Dermis blood vessel endothelial cell (primary cell): ENCODE results near the gene TACC2. TPM values are rescaled to one million over a fixed set of nuclear protein-coding genes. Genes with fewer than 3 reads are reported as not detected.
A peak's percentile ranks its signal among the peaks of the same experiment; 100 is the strongest.

Source experiments
- DNase-seq: peaks from one replicate; pipeline ENCODE4 v3.0.0; 2010
- total RNA-seq: library from RNA; depleted of rRNA; stranded (reverse); fragments of >200 nt; gene quantifications from 2 replicates; pipeline ENCODE4 v1.2.3, GENCODE V29; 2014

TACC2 gene
- total RNA-seq, 1 donor from 2014 or later = 3.6 TPM

DNA sequence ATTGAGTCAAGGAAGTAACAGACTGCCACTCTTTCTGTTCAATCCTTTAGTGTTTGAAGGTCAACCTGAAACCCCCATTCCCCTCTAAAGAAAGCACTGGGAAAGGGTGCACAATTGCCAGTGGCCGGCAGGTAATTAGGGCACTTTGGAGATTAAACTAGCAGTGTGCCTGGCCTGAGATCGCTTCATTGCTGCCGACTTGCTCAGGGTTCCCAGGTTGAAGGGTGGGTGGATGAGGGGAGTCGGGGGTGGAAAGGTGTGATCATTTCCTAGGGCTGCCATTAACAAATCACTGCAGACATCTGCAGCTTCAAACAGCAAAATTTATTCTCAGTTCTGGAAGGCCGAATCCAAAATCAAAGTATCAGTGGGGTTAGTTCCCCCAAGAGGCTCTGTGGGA, 265.9 kb downstream of the TACC2 start:
- no peak for DNase-seq

DNA sequence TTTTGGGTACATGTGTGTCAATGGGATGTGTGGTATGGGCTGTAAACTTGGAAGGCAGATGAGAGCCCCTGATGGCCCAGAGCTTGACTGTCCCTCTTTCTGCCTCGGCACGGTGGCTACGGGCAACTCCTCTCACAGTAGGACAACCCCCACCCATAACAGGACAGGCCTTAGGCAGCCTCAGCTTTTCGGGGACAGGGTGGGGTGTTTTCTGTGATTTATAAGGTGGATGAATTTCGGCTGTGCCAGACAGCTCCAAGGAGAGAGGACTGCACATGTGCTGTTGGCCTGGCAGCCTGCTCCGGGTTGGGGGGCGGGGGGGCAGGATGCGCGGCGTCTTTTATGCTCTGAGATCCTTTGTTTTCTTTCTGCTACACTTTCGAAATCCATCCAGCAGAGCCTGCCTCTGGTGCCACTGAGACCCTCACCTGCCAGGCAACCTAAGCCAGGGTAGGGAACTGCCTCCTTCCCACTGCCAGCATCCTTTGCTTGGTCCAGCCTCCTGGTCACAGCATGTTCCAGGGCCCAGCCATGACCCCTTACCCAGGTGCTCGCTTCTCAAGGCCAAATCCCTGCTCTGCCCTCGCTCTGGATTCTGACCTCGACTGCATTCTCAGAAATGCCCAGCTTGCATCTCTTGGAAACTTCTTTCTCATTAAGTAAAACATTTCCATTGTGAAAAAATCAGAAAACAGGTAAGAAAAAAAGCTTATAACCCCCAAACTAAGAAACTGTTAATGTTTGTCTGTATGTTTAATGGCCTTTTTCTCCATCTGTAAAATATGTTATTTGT, 266.7 kb downstream of the TACC2 start:
- no peak for DNase-seq

DNA sequence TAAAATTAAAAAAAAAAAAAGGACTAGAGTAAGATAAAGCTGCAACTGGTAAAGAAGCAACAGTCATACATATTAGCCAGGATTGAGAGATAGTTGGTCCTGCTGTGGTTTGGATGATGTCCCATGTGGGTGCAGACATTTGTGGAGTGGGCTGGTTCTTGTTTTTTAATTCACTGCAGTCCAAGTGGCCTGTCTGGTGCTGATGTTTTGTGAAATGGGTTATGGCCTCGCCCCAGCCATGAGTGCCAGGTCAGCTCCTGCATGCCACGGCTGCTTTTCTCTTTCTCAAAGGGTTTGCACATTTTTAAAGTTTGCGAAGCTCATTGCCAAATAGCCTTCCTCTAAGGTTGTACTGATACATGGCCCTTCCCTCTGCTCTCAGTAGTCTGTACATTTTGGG, 268.1 kb downstream of the TACC2 start:
- no peak for DNase-seq

DNA sequence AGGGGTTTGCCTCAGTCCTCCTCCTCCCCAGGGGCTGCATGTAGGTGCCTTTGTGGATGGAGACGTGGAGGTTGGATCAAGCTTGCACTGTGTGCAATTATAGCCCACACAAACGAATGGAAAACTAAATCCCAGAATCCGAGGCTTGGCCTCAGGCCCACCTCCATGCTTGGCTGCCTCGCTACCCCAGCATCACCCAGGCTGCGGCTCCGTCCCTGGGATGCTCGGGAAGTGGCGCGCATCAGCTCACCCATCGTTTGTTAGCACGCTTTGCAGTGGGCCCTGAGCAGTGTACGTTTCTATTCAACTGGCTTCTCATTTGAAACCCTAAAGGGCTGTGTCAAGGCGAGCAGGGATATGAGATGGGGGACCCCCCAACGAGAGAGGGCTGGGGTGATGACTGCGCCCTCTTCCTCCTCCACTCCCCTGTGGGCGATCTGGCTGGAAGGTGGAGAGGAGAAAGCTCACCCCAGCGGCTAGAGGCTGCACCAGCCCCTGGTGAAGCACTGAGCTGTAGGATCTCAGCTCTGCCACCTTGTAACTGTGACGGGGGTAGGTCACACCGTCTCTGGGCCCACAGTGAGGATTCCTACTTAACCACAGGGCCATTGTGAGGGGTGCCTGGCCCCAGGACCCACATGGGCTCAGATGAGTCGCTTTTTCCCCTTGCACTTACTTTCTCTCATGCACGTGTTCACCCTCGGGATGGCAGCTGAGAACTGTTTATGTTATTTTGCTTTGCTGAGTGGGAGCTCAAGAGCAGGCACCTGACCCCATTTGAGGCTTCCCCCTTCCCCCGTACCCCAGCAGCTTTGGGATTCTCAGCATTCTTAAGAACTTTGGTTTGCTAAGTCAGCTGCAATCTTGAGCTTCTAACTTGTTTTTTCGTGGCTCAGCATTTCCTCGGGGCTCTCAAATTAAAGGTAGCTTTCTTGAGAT, 269.4 kb downstream of the TACC2 start:
- DNase-seq = no peak

DNA sequence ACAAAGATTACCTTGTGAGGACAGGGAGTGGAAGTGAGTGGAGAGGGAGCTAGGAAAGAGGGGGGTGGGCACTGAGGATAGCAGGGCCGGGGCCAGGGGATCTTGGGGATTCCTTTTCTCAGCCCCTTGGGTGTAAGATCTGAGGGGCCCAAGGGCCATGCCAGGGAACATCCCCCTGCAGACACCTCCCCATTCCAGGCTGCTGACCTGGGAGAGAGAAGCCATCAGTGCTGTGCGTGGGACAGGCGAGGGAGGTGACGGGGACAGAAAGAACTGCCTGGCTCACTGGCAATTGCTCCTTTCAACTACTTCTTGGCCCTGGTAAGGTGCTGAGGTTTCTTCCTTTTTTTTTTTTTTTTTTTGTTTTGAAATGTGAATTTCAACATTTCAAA, 270.1 kb downstream of the TACC2 start:
- DNase-seq = no peak

DNA sequence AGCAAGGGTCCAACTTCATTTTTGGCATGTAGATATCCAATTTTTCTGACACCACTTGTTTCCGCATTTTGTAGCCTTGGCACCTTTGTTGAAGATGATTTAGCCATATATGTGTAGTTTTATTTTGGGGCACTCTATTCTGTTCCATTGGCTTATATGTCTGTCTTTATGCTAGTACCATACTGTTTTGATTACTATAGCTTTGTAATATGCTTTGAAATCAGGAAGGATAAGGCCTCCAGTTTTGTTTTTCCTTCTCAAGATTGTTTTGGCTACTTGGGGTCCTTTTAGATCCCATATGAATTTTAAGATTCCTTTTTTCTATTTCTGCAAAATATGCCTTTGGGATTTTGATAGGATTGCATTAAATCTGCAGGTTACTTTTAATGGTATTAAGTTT, 272.6 kb downstream of the TACC2 start:
- DNase-seq = no peak

DNA sequence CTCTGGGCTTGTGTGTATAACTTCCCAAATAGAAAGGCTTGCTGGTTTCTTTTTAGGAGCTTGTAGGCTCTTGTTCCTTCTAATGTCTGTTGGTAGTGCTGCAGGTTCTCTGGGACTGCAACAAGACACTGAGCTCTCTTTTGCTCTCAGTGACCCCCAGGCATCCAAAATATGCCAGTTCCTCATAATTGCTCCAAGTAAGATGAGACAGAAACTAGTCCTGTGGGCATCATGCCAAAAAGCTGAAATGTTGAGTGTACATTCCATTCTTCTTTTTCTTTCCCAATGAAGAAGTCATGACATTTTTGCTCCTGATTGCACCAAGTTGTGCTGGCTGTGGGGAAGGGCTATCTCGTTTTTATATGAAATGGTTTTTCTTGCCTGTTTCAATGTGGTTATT, 275.0 kb downstream of the TACC2 start:
- DNase-seq = peak; percentile 32

DNA sequence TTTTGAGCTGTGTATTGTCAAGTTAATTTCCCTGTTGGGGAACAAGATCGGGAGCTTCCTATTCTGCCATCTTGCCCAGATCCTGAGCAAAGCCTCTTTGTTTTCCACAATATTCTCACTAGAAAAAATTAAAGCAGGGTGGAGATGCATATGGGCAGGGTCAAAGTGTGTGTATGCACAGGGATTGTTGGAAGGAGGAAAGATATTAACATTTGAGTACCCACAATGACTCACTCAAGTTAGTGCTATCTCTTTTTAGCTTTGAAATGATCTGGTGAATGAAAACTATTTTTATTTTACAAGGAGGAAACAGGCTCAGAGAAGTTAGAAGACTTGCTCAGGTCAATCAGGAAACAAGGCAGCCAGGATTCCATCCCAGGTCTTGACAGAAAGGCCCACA, 275.5 kb downstream of the TACC2 start:
- DNase-seq = no peak

DNA sequence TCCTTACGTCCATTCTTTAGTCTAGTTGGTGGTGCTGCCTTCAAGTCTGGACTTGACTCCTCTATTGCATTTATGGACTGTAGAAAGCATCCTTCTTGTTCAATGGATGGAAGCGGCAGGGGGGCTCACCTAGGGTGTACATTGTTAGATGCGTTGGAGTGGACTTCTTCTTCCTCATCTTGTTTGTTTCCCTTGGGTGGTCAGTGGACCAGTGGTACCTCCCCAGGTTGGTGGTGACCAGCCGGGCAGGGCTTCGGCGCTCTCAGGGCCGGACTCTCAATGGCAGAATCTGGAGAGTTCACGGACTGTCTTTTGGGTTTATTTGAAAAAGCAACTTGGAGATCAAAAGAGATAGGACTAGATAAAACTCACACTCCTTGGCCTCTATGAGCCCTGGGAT, 276.0 kb downstream of the TACC2 start:
- no peak for DNase-seq

DNA sequence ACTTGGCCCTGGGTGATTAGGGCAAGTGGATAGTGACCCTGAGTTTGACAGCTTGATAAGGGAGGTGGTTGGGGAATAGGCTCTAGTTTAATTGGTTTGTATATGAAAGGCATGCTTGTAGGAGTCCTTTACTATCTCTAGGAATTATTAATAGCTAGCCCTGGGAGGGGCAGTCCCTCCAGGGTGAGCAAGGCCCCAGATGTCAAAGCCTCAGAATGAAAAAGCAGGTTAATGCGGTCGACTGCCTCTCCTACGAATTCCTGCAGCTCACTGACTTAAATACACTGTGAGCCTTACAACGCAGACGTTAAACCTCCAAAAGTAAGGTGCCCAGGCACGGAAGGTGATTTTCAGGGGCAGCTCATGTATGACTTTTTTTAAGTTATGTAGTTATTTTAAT, 276.9 kb downstream of the TACC2 start:
- no peak for DNase-seq

DNA sequence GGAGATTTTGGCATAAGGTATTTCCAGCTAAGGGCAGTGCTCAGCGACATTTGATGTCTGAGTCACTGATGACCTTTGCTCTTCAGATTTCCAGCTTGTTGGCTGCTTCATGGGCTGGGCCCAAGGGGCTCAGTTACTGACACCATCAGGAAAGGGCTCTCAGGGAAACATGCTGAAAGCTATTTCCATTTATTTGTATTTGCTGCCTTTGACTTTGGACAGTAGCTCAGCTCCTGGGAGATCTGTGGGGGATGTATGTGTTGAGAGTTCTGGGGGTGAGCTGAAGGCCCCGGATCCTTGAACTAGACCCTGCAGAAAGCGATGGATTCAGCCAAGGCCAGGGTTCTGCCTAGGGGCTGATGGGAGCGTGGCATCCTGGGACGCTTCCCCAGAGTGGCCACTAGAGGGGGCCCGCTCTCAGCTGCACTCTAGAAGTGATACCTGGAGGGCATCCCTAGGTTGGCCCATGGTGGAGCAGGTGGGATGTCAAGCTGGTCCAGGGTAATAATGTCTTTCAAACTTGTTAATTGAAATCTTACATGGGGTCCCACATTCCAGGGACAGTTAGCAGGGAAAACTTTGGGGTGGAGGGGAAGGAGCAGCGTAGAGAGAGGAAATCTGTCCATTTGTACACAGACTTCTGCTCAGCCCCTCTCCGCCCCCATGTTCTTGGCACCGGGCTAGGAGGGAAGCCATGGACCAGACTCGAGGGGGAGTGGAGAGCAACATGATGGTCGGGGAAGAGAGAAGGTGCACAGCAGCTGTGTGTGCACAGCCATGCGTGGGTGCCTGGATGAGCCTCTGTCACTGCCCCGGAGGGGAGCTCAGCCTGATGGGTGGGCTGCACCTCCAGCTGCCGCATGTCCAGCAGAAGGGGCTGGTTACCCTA, 279.1 kb downstream of the TACC2 start:
- peak; percentile 67 for DNase-seq

DNA sequence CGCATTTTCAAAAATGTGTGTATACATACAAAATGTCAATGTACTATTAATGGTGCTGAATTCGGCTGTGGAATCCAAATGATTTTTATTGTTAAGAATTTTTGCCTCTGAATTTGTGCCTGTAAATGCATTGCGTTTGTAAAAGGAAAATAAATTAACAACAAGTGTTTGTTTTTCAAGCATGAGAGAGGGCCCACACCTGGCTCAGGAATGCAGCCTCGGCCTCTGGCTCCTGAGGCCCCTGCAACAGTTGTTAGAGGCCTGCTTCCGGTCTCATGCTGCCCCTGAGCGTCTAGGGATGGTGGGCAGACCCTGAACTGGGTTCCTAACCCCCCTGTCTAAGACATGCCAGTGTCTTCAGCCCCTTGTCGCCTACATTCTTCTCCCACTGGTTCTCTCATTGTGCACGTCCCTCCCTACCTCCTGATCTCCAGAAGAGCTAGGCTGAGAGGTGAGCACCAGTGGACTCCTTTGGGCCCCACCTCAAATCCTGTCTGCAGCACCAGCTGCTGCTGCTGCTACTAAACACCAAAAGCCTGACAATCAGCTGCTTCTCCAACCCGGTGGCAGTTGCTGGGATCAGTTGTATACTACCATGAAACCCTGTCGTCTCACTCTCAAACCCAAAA, 280.2 kb downstream of the TACC2 start:
- no peak for DNase-seq

DNA sequence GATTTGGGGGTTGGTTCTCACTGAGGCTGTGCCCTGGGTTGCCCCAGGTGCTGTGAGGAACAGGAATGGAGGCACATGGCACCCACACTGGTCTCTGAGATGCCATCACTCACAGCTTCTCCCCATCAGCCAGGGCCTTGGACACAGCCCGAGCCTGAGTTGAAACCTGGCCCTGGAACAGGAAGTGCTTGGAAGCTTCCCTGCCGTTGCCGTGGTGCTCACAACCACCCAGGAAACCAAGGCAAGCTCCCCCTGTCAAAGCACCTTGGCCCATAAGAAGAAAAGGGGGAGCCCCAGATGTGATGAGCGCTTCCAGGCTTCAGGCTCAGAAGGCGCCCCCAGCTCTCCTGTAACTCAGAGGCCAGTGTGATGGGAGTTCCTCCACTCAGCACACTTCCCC, 282.1 kb downstream of the TACC2 start, which contains the start of gene BTBD16:
Gene BTBD16, plus strand, starts transcription at position 221 of the 400 bp plus-strand sequence. CDS start 3,786 bp downstream, outside the sequence.
- no peak for DNase-seq

DNA sequence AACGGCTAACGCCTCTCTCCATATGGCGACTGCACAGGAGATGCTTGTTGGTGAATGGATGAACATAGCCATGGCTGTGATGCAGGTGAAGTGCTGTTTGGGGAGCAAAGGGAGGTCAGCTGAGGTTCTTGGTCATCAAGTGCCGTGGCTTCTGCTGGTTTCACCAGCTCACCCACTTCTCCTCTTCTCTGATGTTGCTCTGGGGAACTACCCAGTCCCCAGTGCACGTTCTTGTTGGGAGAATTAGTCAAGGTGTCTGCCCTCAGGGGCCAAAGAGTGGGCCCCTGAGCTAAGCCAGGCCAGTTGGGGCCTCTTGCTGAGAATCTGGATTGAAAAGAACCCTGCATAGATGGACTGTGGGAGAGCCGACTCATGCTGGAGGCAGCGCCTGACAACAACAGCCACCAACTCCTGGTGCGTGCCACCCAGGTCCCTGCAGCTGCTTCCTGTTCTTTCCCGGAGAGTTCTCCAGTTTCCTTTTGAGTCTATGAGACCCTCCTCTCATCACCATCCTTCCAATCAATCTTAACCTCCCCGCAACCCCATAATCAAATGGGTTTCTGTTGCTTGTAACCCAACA, 285.1 kb downstream of the TACC2 start:
- peak; percentile 22 for DNase-seq

DNA sequence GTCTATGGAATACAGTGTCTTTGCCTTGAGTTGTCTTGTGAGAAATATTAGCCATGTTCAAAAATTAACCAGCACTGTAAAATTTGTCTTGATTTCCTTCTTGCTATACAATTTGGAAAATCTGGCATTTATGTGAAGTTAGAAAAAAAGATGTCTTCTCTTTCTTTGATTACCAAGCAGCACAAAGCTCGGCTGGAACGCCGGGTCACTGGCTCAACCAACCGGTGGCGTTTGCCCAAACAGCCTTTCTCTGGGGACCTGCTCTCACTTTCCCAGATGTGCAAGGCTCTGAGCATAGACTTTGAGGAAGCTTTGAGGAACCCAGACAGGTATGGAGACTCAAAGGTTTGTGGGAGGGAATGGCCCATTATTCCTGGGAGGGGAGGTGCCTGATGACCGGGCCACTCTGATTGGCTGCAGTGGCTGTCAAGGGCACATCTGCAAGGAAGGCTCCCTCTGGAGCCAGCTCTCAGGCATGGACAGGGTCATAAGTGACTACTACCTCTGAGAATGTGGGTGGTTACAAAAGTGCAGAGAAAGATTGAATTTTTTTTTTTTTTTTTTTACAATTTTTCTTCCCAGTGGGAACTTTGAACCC, 287.7 kb downstream of the TACC2 start:
- peak; percentile 39 for DNase-seq

DNA sequence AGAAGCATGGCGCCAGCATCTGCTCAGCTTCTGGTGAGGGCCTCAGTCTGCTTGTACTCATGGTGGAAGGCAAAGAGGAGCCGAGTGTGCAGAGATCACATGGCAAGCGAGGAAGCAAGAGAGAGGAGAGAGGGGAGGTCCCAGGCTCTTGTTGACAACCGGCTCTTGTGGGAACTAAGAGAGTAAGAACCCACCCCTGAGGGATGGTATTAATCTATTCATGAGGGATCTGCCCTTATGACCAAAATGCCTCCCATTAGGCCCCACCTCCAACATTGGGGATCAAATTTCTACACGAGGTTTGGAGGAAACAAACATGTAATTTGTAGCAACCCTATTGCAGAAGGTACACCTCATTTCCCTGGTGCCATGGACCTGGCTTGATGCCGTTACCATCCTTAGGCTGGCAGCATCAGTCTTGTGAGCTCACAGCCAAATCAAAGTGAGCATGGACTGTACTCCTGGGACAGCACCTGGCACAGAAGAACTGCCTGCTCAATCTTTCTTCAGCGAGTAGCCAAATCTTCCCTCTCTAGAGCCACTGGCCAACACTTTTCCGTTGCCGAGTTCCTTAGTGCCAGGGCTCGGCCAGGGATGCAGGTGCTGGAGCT, 288.7 kb downstream of the TACC2 start:
- no peak for DNase-seq

DNA sequence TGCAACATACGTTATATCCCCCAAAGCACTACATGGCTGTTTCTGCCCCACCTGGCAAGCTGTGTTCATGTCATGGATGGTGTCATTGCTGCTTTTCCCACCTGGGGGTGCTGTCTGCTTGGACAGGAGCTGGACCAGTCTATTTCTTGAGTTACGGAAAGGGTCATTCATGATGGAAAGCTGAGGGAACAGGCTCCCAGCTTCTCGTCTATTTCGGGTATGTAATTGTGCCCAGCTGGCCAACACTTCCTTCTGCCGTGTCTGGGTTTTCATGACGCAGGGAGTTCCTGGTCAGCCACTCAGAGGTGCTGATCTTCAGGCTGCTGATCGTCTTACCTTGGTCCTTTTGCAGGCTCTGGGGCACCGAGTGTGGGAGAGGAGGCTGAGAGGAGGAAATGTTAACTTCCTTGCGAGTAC, 290.8 kb downstream of the TACC2 start:
- peak; percentile 85 for DNase-seq

DNA sequence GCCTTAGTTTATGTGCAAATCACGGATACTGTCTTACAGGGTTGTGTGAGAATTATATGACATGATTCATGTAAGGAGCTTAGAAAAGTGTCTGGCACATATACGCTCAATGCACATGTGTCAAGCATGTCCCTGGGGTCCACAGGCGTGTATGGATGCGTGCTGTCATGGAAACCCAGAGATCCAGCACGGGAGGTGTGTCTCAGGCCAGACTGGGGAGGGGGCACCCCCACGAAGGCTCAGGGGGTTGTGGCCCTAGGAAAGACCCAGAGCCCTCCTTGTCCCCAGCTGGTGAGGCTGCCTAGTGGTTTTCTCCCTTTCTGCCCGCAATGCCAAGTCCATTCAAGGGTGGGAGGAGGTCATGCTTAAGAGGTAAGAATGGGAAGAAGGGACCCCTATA, 291.2 kb downstream of the TACC2 start:
- no peak for DNase-seq

DNA sequence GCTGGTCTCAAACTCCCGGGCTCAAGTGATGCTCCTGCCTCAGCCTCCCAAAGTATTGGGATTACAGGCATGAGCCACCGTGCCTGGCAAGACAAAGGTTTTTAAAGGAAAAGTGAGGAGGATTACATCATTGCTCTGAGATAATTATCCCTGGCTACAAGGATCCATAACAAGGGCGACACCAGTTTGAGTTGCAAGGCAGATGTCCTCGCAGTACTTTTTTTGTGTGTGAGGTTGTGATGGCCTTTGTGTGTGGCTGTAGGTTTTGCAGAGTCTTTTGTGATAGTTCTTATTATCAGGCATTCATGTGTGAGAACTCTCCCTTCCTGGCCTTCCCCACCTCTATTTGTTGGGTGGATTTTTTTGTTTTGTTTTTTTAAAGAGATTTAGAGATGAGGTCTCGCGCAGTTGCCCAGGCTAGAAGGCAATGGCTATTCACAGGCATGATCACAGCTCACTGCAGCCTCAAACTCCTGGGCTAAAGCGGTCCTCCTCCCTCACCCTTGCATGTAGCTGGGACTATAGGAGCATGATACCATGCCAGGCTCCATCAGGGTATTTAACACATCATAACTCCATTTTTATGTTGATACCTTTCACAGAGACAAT, 292.2 kb downstream of the TACC2 start:
- no peak for DNase-seq

DNA sequence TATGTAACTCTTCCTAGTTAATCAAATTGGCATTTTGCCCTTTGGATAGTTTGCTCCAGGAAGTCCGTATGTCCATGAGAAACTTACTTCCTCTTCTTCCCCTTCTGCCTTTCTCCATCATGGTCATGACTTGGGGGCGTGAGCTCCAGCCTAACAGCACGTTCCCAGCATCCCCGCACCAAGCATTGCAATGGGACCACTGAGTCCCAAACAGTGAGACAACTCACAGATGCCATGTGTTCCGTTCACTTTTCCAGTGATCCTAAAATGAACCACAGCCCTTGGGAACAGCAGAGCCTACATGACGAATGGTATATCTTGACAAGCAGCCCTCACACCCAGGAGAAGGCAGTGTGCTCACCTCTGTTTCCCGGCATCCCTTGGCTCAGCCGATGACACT, 292.8 kb downstream of the TACC2 start:
- no peak for DNase-seq
